HepG2 (cell line): ENCODE data around the gene RGS19. TPM values are rescaled to one million over a fixed set of nuclear protein-coding genes. Genes with fewer than 3 reads are reported as not detected.

Experiments
- CC2D1A ChIP-seq: sonication (generic); formaldehyde crosslinking; IDR thresholded peaks from 2 replicates; pipeline ENCODE4 v1.8.1; 2023; ENCODE audit warnings: mild to moderate bottlenecking, missing genetic modification reagents
- CEBPB ChIP-seq: IDR thresholded peaks from 2 replicates; pipeline ENCODE4 v1.6.1; 2011; ENCODE audit warnings: low read depth, low read length, improper control_type of control experiment, borderline replicate concordance
- KLF15 ChIP-seq: sonication (generic); formaldehyde crosslinking; IDR thresholded peaks from 2 replicates; pipeline ENCODE4 v1.8.1; 2023; ENCODE audit warnings: borderline replicate concordance, mild to moderate bottlenecking, inconsistent platforms, missing genetic modification reagents, mixed read lengths
- NFAT5 ChIP-seq: sonication (generic); formaldehyde crosslinking; IDR thresholded peaks from 2 replicates; pipeline ENCODE4 v1.4.0; 2020; ENCODE audit warnings: missing genetic modification reagents
- NR2F1 ChIP-seq, 2 experiments: fragments of 450-650 bp in 1 of 2; formaldehyde crosslinking in 1 of 2; IDR thresholded peaks; 2 replicates each; pipeline versions ENCODE4 v1.5.0 to v1.6.1; 2016 to 2020; ENCODE audit warnings: mild to moderate bottlenecking in 1 of 2, missing compliant biosample characterization in 1 of 2, missing genetic modification reagents in 1 of 2, moderate library complexity in 1 of 2
- ZBTB40 ChIP-seq, 2 experiments: fragments of 450-650 bp in 1 of 2; sonication (generic) in 1 of 2; formaldehyde crosslinking in 1 of 2; IDR thresholded peaks; 2 replicates each; pipeline versions ENCODE4 v1.6.1 to v1.8.0; 2016 to 2022; ENCODE audit warnings: antibody characterized with exemption in 1 of 2, mild to moderate bottlenecking in 1 of 2, missing genetic modification reagents in 1 of 2
- ZNF367 ChIP-seq: sonication (generic); formaldehyde crosslinking; IDR thresholded peaks from 2 replicates; pipeline ENCODE4 v1.4.0; 2020; ENCODE audit warnings: missing genetic modification reagents, borderline replicate concordance
- ZNF430 ChIP-seq: sonication (generic); formaldehyde crosslinking; IDR thresholded peaks from 2 replicates; pipeline ENCODE4 v1.9.0; 2021; ENCODE audit warnings: mild to moderate bottlenecking, missing genetic modification reagents
- ZNF543 ChIP-seq: sonication (generic); formaldehyde crosslinking; IDR thresholded peaks from 2 replicates; pipeline ENCODE4 v1.4.0; 2020; ENCODE audit warnings: mild to moderate bottlenecking, missing genetic modification reagents
- ZNF607 ChIP-seq: sonication (generic); formaldehyde crosslinking; IDR thresholded peaks from 2 replicates; pipeline ENCODE4 v1.5.1; 2020; ENCODE audit warnings: missing genetic modification reagents, mild to moderate bottlenecking, borderline replicate concordance
- polyA plus RNA-seq, 8 experiments: library from polyadenylated mRNA; depleted of rRNA in 3 of 8; stranded (reverse) in 7 of 8; unstranded in 1 of 8; fragments of >200 nt; fragmentation: Illumina TruSeq in 4 of 8; extraction: Trizol in 4 of 8; gene quantifications; 2 replicates each; pipeline versions ENCODE4 v1.2.1 to v1.2.3, GENCODE V29; 2011 to 2016; ENCODE audit warnings: low read depth in 4 of 8, missing spikeins in 1 of 8, mixed read lengths in 1 of 8; ENCODE audit not compliant: insufficient read depth in 1 of 8
- total RNA-seq, 5 experiments: library from RNA; depleted of rRNA; stranded (reverse); fragments of >200 nt; fragmentation: Illumina TruSeq; extraction: Trizol; gene quantifications; 2 replicates each; pipeline ENCODE4 v1.2.3, GENCODE V29; 2016; ENCODE audit warnings: low read depth in 1 of 5
- TF ChIP-seq, protein P1 (sequence below): sonication (generic); formaldehyde crosslinking; IDR thresholded peaks from 2 replicates; pipeline ENCODE4 v1.5.1; 2020; ENCODE audit warnings: missing genetic modification reagents, mild to moderate bottlenecking, borderline replicate concordance

Gene RGS19
- total and polyA plus RNA-seq, 2 of the 13 experiments (the other 11 are each of a cell fraction or from before 2014, with no cell fraction given) = 10.7 to 11.9 TPM

DNA sequence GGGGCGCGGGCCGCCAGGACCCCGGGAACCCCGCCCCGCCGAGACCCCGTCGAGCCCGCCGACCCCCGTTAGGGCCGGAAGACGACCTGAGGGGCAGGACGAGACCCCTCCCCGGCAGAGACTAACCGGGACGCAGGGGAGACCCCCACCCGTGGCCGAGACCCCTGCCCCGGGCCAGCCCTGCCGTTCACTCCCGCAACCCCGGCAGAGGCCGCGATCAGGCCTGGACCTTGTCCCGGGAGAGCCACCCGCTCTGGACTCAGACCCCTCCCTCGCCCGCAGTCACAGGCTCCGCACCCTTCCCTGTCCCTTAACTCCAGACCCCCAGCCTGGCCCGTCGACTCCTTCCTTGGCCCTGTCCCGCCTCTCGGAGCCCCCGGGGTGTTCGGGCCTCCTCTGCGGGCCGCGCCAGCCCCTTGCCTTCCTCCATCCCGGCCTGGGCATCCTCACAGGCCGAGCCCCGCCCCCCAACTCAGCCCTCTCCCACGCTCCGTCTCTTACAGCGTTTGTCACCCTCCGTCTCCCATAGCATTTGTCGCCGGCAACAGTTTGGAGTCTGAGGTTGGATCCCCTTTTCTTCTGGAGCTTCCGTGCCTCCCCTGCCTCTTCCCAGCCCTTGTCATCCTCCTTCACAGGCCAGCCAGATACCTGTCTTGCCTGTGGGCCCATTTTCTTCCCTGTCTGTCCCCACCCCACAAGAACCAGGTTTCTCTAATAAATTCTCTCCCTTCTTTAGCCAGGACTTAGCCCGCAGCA lies 15.8 kb downstream of the RGS19 start (continued):
- TF ChIP-seq ZNF543 (CRISPR knock-in tag) (no peak), ZNF367 (no peak), CC2D1A (CRISPR knock-in tag) (no peak), KLF15 (CRISPR knock-in tag) (peak; percentile 65; the same call in 1 of the 2 replicates), ZNF607 (CRISPR knock-in tag) (0 out of 2 replicates have a peak, but pooled peaks have one; percentile 66), ZBTB40 (IDR thresholded peaks at IDR 0.05) (no peak), ZBTB40 (CRISPR knock-in tag; IDR thresholded peaks at IDR 0.05) (no peak), NR2F1 (CRISPR knock-in tag; IDR thresholded peaks at IDR 0.05) (no peak), ZNF430 (peak; percentile 83; the same call in 1 of the 2 replicates), NFAT5 (peak; percentile 13; the same call in 1 of the 2 replicates), CEBPB (no peak)
- TF ChIP-seq, protein P1, sequence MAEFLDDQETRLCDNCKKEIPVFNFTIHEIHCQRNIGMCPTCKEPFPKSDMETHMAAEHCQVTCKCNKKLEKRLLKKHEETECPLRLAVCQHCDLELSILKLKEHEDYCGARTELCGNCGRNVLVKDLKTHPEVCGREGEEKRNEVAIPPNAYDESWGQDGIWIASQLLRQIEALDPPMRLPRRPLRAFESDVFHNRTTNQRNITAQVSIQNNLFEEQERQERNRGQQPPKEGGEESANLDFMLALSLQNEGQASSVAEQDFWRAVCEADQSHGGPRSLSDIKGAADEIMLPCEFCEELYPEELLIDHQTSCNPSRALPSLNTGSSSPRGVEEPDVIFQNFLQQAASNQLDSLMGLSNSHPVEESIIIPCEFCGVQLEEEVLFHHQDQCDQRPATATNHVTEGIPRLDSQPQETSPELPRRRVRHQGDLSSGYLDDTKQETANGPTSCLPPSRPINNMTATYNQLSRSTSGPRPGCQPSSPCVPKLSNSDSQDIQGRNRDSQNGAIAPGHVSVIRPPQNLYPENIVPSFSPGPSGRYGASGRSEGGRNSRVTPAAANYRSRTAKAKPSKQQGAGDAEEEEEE (CRISPR knock-in tag) = no peak
